GM18909 (cell line): Measurements from ENCODE around the gene ANTKMT.

Source experiments
- ATAC-seq: cut with Tn5 transposase; IDR thresholded peaks from one replicate; pipeline ENCODE4 v1.9.1; 2021; ENCODE audit warnings: mild to moderate bottlenecking; ENCODE audit not compliant: unreplicated experiment, poor library complexity

ANTKMT gene

DNA sequence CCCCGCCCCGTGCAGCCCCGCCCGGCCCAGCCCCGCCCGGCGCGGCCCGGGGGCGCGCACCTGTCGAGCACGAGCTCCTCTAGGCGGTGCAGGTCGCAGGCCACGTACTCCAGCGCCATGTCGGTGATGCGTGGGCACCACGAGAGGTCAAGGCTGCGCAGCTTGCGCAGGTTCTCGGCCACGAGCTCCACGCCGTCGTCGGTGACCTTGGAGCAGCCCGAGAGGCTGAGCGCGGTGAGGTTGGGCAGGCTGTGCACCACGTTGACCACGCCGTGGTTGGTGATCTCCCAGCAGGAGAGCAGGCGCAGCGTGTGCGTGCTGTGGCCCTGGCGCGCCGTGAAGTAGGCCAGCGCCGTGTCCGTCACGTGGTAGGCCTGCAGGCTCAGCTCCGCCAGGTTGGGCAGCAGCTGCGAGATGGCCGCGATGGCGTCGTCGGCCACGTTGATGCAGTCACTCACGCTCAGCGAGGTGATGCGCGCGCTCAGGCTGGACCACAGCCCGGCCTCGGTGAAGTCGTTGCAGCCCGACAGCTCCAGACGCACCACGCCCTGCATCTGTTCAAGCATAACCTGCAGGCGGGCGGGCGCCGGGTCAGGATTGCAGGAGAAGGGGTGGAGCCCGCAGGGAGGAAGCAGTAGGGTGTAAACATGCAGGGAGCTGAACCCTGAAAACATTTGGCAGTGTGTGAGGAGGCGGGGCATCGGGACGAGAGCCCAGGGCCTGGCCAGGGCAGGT lies 25.4 kb upstream of the ANTKMT start:
- no peak for ATAC-seq

DNA sequence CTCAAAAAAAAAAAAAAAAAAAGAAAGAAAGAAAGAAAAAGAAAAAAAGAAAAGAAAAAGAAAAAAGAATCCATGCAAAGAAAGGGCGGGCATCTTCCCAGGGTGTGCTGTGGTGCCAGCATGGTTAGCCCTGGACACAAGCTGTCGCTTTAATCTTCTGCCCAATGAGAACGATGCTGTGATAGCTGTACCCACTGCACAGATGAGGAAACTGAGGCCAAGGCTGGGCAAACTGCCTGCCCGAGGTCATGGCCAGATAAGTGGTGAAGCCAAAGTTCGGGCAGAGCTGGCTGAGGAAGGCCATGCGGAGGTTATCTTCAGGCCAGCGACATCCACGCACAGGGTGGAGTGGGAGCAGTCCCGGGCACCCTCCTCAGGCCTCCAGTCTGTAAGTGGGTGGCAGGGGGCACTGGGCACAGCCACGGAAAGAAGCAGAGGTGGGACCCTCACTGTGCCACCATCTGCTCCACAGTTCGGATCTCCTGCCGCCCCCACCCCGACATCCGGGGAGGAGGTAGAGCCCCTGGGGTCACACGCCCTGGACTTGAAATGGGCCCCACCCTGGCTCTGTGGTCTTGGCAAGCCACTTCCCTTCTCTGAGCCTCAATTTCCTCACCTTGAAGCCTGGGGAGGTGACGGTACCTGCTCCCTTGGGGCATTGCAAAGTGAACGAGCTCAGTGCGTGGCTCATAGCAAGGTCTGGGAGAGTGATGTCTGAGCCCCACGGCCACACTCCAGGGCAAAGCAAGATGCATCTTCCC lies 21.9 kb upstream of the ANTKMT start:
- no peak for ATAC-seq

DNA sequence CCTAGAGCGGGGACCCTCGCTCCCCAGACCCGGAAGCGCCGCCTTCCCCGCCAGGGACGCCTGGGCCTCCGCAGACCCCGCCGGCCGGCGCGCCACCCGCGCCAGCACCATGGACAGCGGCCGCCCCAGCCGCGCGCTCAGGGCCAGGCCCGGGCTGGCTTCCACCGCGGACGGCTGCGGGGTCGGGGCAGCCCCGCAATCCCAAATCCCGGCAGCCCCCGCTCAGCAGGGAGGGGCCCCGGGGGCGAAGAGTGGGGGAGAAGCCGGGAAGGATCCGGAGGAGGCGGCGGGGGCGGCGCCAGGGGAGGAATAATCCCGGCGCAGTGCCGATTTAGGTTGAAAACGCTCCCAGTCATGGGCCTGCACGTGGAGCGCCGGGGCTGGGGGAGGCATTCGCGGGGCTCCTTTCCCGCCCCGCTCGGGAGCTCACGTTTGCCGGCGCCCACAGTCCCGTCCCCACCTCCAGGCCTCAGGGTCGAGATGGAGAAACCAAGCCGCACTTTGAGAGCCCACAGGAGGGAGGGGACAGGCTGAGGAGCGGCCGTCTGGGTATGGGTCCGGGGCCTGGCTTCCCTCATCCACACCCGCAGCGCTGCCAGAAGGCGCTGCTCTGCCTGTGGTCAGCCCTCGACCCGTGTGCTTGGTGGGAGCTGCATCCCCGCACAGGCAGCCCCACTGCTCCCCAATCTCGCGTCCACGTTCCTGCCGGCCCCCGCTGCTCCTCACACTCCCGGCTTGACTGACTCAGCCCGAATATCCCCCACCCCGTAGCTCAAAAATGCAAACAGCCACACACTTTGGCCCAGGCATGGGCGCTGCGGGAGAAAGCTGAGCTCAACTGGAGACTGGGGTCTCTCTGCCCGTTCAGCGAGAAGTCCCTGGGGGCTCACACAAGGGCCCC lies 20.0 kb upstream of the ANTKMT start:
- no peak for ATAC-seq

DNA sequence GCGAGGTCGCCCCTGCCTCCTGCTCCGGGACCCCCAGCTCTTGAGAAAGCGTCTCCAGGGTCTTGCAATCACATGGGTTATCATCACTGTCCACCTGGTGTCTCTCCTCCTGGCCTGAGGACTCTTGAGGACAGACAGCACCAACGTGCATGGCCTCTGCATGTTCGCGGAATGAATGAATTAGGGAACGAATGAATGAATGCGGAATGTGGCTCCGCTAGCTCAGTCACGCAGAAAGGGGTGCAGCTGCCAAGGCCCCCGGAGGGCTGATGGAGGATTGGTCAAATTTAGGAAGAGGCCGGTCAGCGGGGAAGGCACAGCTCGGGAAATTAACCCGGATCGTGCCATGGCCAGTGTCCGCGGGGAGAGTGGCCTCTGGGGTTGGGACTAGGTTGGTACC lies 18.6 kb upstream of the ANTKMT start:
- ATAC-seq: no peak

DNA sequence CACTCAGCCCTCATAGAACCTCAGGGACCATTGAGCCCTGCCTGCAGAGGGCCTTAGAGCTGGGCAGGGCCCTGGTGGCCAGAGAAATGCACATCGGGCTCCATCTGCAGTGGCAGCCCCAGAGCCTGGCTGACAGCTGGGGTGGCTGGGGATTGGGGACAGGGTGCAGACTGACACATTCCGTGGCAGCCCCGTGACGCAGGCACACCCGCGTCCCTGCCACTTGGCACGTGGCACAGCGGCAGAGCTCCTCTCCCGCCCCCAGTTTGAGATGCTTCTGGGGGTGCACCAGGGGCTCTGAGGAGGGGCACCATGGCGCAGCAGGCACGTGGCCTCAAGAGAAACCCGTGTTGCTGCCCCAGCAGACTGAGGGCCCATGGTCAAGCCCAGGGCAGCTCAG lies 17.5 kb upstream of the ANTKMT start:
- ATAC-seq: no peak

DNA sequence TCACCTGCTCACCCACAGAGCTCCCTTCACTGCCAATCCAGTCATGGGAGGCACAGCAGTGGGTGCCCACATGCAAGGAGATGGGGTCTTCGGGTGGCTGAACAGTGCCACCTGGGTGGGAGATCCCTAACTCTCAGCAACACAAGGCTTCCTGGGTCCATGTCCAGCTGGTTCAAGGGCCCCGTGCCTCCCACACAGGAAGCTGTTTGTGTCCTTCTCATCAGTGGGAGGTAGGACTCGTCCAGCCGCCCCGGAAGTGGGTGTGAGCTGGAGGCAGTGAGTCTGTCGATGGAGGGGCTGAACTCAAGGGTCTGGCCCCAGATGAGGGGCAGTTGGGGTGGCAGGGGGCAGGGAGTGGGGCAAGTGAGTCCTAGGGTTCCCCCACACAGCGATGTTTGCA lies 16.9 kb upstream of the ANTKMT start:
- no peak for ATAC-seq

DNA sequence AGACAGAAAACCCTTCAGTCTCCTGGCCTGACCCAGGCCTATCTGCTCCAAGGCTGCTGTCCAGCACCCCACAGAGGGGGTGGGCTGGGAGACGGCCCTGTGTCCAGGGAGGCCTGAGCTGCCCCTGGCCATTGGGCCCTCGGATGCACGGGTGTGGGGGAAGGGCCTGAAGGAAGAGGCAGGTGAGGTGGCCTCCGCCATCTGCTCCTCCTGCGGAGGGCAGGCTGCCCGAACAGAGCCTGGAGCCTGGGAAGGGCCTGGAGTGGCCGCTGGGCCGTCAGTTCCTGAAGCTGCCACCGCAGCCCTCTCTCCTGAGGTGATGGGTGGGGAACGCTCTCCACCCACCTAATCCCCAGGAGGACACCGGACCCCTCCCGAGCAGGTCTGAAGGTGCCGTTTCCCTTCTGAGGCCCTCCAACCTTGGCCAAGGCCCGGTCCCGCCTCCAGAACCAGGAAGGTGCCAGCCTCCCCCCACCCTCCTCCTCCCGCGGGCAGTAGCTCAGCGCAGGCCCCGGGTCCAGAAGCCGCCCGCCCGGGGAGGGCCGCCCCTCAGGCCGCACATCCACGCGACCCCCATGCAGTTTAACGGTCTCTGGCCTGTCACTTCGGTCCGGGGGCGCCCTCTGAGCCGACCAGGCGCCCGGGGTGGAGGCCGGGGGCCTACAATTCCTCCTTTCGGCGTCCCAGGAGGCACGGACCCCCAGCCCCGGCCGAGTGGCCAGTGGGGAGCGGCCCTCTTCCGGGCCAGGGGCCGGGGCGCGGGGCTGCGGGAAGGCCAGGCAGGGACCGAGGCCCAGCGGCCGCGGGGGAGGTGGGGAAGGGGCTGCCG lies 16.2 kb upstream of the ANTKMT start:
- ATAC-seq: no peak

DNA sequence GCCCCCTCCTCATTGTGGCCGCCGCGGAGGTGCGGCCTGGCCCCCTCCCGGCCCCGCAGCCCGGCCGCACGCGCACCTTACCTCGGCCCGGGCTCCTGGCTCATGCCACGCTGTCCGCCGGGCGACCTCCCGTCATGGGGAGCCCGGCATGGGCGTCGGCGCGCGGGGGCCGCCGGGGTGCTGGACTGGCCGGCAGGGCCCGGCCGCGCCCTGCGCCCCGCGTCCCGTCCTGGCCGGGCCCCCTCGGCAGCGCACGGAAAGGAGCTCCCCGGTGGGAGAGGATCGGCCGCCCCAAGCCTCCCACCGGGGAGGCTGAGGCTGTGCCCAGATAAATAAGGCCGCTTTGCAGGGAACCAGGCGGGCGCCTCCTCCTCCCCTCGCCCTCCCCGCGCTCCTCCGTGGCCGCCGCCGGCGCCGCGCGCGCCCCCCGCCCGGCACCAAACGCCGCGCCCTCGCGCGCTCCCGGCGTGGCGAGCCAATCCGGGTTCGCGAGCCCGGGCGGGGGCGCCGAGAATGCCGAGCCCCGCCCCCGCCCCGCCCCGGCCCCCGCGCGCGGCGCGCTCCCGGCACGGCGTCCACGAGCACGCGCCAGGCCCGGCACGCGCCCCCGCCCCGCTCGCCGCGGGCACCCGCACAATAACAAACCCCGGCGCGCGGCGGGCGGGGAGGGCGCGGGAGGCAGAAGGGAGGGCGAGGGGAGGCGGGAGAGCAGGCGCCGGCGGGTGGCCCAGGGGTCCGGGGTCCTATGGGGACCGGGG lies 15.3 kb upstream of the ANTKMT start, which contains the start of gene FBXL16:
Gene FBXL16 (minus strand): TSS at position 371 of the 758 bp plus-strand sequence. CDS start 8,396 bp downstream, outside the sequence.
- ATAC-seq: no peak

DNA sequence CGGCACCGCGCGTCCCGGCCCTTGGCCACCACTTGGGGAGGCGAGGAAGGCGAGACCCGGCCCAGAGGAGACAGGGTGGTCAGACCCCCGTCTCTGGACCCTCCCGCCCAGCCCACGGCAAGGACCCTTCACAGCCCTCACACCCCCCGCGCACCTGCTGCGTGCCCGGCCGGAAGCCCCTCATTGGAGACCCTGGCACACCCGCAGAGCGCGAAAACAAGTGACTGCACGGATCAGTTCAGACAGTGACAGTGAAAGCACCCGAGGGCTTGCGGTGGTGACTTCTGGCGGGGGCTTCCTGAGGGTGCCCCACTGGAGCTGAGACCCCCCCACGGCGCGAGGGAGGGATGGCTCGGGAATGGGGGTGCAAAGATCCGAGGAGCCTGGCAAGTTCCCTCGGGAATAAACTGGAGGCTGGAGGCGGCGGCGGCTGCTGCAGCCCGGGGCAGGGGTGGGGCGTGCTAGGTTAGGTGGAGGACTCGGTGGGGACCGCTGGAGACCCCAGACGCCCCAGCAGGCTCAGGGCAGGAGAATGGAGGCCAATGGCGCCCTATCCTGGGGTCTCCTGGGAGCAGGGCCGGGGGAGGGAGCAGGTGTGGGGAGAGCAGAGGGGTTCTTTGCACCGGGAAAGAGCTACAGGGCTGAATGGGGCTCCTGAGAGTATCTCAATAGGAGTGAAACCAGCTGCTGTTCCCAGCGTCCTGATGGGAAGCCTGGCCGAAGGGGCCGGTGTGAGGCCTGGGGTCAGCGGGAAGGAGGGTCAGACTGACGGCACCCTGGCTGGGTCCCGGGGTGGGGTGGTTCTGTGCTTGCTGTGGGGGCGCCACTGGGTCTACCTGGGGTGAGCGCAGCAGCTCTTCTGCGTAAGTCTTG lies 14.5 kb upstream of the ANTKMT start:
- no peak for ATAC-seq

DNA sequence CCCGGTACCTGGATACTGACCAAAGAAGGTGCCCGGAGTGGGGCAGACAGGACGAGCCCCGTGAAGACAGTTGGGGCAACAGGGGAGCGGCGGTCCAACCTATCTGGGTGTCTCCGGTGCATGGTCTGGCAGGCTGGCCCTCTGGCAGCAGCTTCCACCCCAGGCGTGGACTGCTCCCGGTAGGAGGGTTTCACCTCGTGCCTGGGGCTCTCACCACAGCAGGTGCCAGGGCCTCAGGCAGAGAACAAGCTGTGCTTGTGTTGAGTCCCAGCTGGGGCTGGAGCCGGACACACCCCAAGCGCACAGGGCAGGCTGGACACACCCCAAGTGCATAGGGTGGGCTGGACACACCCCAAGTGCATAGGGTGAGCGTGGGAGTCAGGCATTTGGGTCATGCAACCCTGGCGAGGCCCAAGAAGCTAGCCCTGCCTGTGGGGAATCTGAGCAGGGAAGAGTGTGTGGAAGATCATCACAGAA lies 13.8 kb upstream of the ANTKMT start:
- no peak for ATAC-seq

DNA sequence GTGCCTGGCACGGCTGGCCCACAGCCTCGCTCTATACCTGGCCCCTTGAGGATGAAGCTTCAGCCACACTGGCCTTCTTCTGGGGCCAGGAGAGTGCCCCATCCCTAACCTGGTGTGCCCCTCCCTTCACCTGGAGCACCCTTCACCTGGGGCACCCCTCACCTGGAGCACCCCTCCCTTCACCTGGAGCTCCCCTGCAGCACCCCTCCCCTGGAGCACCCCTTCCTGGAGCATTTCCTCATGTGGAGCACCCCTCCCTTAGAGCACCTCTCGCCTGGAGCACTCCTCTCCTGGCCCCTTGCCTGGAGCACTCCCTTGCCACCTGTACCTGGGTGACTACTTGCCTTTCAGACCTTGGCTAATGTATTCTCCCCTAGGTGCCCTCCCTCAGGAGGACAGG lies 12.9 kb upstream of the ANTKMT start:
- no peak for ATAC-seq

DNA sequence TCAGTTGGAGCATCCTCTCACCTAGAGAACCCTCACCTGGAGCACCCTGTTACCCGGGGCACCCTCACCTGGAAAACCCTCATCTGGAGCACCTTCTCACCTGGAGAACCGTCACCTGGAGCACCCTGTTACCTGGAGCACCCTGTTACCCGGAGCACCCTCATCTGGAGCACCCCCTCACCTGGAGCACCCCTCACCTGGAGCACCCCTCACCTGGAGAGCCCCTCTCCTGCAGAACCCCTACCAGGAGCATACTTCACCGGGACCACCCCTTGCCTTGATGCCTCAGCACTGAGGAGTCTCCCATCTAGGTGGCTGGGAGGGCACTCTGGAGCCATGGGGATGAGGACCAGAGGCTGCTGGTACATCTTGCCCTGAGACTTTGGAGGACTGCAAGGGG lies 12.0 kb upstream of the ANTKMT start:
- no peak for ATAC-seq

DNA sequence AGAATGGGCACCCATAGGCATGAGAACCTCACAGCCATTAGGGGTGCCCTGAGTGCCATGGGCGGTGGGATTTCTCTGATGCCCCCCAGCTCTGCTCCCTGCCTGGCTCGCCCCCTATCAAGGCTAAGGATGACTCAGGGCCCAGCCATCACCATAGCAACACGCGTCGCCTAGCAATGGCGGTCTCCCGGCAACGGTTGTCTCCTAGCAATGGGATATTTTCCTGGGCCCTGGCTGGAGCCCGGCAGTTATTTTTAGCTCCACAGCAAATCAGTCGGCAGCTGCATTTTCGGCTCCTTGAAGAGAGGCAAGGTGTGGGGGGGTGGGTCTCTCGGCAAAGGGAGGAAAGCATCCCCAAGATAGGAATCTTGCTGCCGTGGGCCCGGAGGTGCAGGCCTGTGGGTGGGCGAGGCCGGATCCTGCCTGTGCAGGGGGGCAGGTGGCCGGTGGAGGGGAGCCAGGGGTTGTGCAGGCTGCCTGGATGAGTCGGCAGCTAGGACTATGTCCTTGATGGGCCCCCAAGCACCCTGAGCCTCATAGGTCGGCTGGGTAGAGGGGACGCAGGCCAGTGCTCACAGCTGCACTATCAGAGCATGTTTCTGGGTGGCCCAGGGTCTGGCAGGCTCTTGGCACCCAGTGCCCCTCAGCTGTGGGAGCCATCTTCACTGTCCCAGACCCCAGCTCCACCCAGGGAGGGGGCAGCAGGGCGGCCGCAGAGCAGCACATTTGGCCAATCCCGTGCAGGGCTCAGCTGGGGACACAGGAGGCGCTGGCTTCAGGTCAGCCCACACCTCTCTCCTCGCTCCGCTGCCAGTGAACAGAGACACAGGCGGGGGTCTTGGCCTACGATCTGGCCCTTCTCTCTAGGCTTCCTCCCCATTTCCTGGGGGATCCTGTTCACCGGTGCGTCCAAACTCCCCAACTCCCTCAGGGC lies 11.1 kb upstream of the ANTKMT start:
- ATAC-seq: no peak

DNA sequence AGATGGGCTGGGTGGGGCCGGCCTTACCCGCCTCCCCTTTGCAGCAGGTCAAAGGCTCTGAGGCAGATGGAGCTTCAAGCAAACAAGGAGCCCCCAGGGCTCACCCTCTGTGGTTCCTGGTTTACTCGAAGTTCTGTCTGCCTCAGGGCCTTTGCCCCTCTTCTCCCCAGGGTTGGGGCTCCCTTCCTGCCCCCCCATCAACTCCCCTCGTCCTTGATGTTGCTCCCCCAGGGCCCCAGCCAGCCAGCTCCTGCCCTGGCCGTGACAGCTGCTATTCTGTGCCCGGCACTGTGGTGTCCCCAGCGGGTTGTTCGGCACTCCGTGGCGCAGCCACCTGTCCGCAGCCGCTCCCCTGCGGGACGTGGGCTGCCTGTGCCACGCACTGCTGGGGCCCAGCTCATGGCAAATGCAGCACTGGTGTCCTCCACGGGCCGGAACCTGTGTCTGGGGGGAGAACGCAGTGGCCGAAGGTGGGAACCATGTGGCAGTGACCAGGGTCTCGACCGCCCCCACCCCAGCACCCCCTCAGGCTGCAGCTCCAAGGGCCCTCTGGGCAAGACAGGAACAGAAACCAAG lies 10.4 kb upstream of the ANTKMT start:
- ATAC-seq: no peak

DNA sequence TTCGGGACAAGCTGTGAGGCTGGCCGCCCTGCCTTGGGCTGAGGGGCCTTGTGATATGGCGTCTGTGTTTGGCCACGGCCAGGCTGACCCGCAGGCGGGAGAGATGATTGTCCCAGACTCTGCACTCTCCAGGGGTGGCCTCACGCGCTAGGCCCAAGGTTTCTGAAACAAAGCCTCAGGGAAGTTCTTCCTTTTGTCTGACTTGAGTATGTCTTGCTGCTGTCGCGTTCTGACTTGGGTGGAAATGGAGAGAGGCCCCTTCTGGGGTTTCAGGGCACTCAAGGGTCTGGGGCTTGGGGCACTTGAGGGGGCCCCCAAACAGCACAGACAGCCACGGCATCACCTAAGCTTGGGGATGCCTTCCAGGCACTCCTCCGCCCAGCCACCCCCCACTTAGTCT lies 9.9 kb upstream of the ANTKMT start:
- ATAC-seq: no peak

DNA sequence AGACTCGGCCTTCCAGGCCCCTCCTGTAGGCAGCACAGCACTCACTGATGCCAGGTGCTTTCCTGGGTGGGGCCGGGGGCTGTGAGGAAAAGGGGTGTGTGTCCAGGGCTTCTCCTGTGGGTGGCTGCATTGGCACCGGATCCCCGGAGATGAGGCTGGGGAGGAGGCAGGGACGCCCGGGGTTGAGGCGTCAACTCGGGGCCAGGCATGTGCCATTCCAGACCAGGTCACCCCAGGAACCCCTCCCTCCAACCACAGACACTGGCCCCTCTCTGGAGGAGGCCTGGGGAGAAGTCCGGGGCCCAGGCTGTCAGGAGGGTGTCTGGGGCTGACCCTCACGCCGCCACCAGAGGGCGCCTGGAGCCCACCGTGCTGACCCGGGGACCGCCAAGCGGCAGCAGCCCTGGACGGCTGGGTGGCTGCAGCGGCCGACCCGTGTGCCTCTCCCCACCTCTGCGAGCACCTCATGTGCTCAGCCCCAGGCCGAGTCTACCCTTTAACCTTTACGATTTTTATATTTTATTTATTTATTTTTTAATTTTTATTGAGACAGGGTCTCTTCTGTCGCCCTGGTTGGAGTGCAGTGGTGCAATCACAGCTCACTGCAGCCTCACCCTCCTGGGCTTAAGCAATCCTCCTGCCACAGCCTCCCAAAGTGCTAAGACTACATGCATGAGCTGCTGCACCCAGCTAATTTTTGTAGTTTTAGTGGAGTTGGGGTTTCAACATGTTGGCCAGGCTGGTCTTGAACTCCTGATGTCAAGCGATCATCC lies 9.2 kb upstream of the ANTKMT start:
- ATAC-seq: no peak
